ENCODE measurements around the gene DNTT.

The DNTT gene

DNA sequence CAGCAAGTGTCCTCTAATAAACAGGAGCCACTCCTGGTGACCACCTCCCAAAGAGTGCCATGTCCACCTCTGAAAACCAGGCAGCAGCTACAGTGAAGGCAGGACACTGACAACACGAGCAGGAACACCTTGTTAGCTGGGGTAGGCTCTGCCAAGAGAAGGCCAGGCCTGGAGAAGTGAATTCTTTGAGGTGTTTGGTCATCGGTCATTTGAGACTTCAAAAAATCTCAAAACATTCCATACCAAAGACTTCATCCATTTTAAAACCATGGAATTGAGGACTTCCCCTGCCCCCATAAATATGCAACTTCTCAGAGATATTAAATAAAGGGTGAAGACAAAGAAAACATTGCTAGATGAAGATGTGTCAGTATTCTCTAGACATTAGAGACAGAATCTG lies 82.9 kb downstream of the DNTT start:
- no peak for FAIRE-seq

DNA sequence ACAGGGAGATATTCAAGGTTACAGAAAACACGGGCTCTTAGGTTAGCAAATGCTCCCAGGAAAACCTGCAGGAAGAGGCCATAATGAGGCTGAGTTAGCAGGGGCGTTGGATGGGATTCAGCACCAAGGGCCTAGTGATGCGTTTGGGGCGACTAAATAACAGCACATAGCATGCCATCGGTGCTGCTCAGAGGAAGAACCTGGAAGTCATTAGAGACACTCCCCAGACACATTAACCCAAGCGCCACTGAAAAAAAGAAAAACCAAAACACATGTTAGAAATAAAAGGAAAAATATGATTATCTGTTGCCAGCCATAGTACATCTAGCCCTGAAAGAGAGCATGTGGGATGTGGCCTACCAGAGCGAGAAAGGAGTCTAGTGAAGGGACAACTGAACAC lies 83.4 kb downstream of the DNTT start:
- FAIRE-seq, result no peak
